Left colon (tissue), 2 donors: ENCODE results near the gene TAS2R14. TPM values are rescaled to one million over a fixed set of nuclear protein-coding genes. Genes with fewer than 3 reads are reported as not detected.

ENCODE experiments used
- ATAC-seq: fragments of 200-7000 bp; cut with Tn5 transposase; one replicate; pipeline ENCODE4 v1.9.1; 2020; ENCODE audit warnings: mild to moderate bottlenecking, moderate library complexity
- DNase-seq, 2 donors: peaks; one replicate each; pipeline ENCODE4 v3.0.0-alpha.2; 2020
- intact Hi-C, 2 donors: fragments of 100-400 bp; cut with DNase I in 1 of 2; cut with micrococcal nuclease in 1 of 2; formaldehyde crosslinking; loops; one replicate each; pipeline versions ENCODE4 v1.11.2 to v1.14.0; 2022; cut with DNase I, micrococcal nuclease
- long read RNA-seq: library from polyadenylated mRNA; unstranded; transcript quantifications from one replicate; pipeline ENCODE4 v2.0.0, GENCODE V29; 2021
- total RNA-seq, 2 donors: library from RNA; stranded (reverse); fragmentation: NEBNext Ultra II Directional; extraction: Animal tissue kit (Norgen Biotek cat#: 25700); gene quantifications; one replicate each; pipeline ENCODE4 v1.2.1, GENCODE V29; 2021
- donor health status: DM: no; HTN: no; CAD: no.
- donor health status: DM: yes; HTN: yes; CAD: no.

TAS2R14 gene, protein sequence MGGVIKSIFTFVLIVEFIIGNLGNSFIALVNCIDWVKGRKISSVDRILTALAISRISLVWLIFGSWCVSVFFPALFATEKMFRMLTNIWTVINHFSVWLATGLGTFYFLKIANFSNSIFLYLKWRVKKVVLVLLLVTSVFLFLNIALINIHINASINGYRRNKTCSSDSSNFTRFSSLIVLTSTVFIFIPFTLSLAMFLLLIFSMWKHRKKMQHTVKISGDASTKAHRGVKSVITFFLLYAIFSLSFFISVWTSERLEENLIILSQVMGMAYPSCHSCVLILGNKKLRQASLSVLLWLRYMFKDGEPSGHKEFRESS
- 1 to 10 TPM; 1.8 to 2.1 TPM for total RNA-seq
- long read RNA-seq, partial matches to known transcripts = 0 of 2 reads
- long read RNA-seq, other reads (novel, unspliced or antisense) = 2 of 2 reads

- intact Hi-C loops = no loop called here
- DNase-seq (no peak), ATAC-seq (no peak)
Measured at GRCh38 chr12:10939163-10939562, at the start of gene TAS2R14. Gene TAS2R14, minus strand, starts transcription at chr12:10939263. Its CDS starts 56 bp downstream, at chr12:10939207.

GRCh38 chr12:10986812-10987211 is 47.7 kb upstream of the TAS2R14 start, which contains the start of gene TAS2R50:
Gene TAS2R50, minus strand, starts transcription at chr12:10986912. Its CDS starts 52 bp downstream, at chr12:10986860.
- DNase-seq (no peak), ATAC-seq (no peak)
- intact Hi-C loops = no loop called here

- no peak for ATAC-seq
- intact Hi-C loops = no loop called here
- no peak for DNase-seq
Measured at GRCh38 chr12:10982244-10982643, 43.2 kb upstream of the TAS2R14 start.

GRCh38 chr12:10974965-10975364 is 35.9 kb upstream of the TAS2R14 start:
- intact Hi-C loops = no loop called here
- ATAC-seq (no peak), DNase-seq (no peak)

- ATAC-seq = no peak
- no peak for DNase-seq
- intact Hi-C loops = no loop called here
Measured at GRCh38 chr12:10968765-10969456, 29.8 kb upstream of the TAS2R14 start.

DNA sequence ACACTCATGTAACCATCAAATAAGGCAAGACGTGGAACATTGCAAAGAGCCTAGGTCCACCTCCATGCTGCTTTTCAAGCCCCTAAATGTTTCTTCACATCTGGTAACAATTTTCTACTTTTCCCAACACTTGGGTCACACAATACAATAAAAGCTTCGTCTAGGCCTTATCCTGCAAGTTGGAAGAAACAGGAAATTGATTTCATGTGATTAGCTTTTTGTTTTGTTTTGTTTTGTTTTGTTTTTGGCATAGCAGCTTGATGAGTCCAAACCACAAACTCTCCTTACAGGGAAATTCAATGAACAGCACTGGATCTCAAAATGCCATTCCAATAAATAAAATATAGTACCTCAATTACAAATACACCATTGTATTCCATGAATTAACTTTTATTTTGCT is 28.3 kb upstream of the TAS2R14 start:
- intact Hi-C loops = no loop called here
- no peak for DNase-seq
- ATAC-seq = no peak

DNA sequence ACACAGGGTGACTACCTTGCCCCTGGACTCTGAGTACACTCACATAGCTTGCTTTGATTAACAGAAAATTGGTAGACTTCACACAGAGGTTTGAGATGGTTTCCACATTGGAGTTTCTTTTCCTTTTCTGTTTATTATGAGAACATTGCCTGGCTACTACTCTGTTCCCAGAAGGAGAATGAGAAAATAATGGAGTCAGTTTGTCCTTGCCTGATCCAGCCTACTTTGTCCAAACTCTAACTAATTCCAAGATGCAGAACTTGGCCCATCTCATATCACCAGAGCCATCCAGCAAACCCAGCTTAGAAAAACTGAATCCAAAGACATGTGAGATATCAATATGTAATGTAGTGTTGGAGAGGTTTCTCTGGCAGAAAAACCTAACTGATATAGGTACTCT is 27.3 kb upstream of the TAS2R14 start:
- intact Hi-C loops = no loop called here

GRCh38 chr12:10965476-10965875 is 26.4 kb upstream of the TAS2R14 start:
- DNase-seq (no peak), ATAC-seq (no peak)
- intact Hi-C loops = no loop called here

More for the DNA sequence above, 27.3 kb upstream of the TAS2R14 start:
- ATAC-seq = no peak
- no peak for DNase-seq

- intact Hi-C loops = no loop called here
- no peak for DNase-seq
Measured at GRCh38 chr12:10960211-10960610, 21.1 kb upstream of the TAS2R14 start.

GRCh38 chr12:10959804-10960203 is 20.7 kb upstream of the TAS2R14 start:
- ATAC-seq = peak; percentile 39
- DNase-seq = no peak
- intact Hi-C loops = no loop called here

More at GRCh38 chr12:10960211-10960610, 21.1 kb upstream of the TAS2R14 start:
- no peak for ATAC-seq

GRCh38 chr12:10957741-10958140 is 18.7 kb upstream of the TAS2R14 start:
- ATAC-seq (no peak), DNase-seq (no peak)
- intact Hi-C loops = no loop called here

- DNase-seq (no peak), ATAC-seq (no peak)
- intact Hi-C loops = no loop called here
Measured at GRCh38 chr12:10956085-10956484, 17.0 kb upstream of the TAS2R14 start.

DNA sequence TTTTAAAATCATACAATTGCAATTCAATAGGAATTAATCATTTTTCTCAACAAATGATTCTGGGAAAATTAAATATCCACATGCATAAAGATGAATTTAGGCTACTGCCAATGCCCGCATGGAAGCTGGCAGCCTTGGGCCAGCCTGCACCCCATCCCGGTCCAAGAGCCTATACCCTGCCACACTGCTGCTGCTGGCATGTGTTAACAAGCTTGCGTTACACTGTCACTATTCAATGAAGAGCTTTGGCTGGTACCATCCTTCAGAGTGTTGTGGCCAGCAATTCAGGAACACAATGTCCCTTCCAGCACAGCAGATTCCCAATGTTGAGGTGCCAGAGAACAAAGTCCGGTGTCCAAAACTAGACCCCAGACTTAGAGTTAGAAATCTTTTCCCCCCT is 13.6 kb upstream of the TAS2R14 start:
- intact Hi-C loops = no loop called here
- no peak for DNase-seq
- no peak for ATAC-seq

DNA sequence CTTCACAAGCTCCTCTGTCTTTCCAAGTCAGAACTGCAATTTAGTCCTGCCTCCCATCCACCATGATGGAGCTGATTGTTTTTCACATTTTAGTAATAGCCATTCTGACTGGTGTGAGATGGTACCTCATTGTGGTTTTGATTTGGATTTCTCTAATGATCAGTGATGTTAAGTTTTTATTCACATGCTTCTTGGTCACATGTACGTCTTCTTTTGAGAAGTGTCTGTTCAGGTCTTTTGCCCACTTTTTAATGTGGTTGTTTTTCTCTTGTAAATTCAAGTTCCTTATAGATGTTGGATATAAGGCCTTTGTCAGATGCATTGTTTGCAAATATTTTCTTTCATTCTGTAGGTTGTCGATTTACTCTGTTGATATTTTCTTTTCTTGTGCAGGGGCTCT is 4.1 kb upstream of the TAS2R14 start:
- ATAC-seq (no peak), DNase-seq (no peak)
- intact Hi-C loops = no loop called here

- ATAC-seq = peak; percentile 14
- DNase-seq = no peak
- intact Hi-C loops = no loop called here
Measured at GRCh38 chr12:10941916-10942607, 3.0 kb upstream of the TAS2R14 start.

GRCh38 chr12:10941369-10941768 is 2.3 kb upstream of the TAS2R14 start:
- DNase-seq (no peak), ATAC-seq (no peak)
- intact Hi-C loops = no loop called here

DNA sequence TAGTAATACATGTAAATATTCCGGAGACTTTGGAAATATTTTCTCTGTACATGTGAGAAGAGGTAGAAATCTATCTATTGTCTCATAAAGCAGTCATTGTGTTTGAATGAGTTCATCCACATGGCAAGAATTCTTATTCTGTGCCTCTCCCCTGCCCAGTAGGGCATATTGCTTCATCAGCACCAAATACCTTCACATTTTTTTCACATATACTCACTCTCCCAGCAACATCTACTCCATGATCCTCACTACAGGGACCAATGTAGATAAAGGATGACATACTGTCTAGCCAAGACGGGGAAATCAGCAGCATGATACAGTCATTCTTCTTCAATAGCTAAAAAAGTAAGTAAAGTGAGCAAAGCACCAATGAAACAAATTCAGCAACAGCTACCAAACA is 1.3 kb upstream of the TAS2R14 start:
- DNase-seq (no peak), ATAC-seq (no peak)
- intact Hi-C loops = no loop called here

DNA sequence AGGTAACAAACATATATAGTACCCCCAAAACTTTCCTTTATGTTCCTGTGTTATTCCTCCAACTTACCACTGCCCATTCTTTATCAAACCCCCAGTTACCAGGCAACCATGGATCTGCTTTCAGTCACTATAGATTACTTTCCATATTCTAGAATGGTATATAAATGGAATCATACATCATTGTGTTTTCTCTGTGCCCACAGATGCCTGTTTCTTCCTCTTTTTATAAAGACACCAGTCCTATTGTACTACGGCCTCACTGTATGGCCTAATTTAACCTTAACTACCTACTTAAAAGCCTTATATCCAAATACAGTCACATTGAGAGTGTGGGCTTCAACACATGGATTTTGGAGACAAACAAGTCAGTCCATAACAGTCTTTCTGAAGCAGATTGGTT is 2.6 kb downstream of the TAS2R14 start:
- intact Hi-C loops = no loop called here
- no peak for ATAC-seq

GRCh38 chr12:10928746-10929286 is 10.2 kb downstream of the TAS2R14 start, which contains the start of gene PRH2:
Gene PRH2, plus strand, starts transcription at chr12:10929236. Its CDS starts 38 bp downstream, at chr12:10929274.
- ATAC-seq = no peak
- intact Hi-C loops = no loop called here
- DNase-seq = no peak

More for the DNA sequence above, 2.6 kb downstream of the TAS2R14 start:
- no peak for DNase-seq
